Measurements from ENCODE around the gene GRIA2.

DNA sequence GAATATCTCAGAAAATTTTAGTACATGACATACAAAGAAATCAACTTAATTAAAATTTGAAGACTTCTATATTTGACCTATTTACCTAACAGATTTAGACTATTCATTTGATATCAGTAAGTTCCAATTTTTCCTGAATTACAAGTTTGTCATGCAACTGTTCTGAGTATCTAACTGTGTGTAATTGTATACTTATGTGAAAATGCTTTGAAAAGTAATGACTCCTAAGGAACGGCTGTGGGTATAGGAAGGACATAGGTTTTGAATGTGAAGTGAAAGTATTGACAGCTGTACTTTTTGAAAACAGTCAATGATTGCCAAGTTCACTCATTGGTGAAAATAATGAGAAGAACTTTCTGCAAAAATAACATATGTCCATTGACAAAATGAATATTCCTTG lies 2.9 kb downstream of the GRIA2 start:
- TF ChIP-seq REST (IDR thresholded peaks at IDR 0.05; ENCODE audit: low read depth, low read length): no peak
- no peak for TF ChIP-seq GATA2 (CRISPR knock-in tag; IDR thresholded peaks at IDR 0.05)
- TF ChIP-seq, protein P1, sequence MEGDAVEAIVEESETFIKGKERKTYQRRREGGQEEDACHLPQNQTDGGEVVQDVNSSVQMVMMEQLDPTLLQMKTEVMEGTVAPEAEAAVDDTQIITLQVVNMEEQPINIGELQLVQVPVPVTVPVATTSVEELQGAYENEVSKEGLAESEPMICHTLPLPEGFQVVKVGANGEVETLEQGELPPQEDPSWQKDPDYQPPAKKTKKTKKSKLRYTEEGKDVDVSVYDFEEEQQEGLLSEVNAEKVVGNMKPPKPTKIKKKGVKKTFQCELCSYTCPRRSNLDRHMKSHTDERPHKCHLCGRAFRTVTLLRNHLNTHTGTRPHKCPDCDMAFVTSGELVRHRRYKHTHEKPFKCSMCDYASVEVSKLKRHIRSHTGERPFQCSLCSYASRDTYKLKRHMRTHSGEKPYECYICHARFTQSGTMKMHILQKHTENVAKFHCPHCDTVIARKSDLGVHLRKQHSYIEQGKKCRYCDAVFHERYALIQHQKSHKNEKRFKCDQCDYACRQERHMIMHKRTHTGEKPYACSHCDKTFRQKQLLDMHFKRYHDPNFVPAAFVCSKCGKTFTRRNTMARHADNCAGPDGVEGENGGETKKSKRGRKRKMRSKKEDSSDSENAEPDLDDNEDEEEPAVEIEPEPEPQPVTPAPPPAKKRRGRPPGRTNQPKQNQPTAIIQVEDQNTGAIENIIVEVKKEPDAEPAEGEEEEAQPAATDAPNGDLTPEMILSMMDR (IDR thresholded peaks at IDR 0.05): no peak
- TF ChIP-seq, protein P2, sequence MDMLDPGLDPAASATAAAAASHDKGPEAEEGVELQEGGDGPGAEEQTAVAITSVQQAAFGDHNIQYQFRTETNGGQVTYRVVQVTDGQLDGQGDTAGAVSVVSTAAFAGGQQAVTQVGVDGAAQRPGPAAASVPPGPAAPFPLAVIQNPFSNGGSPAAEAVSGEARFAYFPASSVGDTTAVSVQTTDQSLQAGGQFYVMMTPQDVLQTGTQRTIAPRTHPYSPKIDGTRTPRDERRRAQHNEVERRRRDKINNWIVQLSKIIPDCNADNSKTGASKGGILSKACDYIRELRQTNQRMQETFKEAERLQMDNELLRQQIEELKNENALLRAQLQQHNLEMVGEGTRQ (IDR thresholded peaks at IDR 0.05; ENCODE audit: borderline replicate concordance, low read depth, low read length): no peak
- TF ChIP-seq, protein P3, sequence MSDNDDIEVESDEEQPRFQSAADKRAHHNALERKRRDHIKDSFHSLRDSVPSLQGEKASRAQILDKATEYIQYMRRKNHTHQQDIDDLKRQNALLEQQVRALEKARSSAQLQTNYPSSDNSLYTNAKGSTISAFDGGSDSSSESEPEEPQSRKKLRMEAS (IDR thresholded peaks at IDR 0.05; ENCODE audit: low read depth): no peak
- no peak for TF ChIP-seq RAD21 (IDR thresholded peaks at IDR 0.05; ENCODE audit: low read length)
